Coronary artery (tissue), 2 donors: Measurements from ENCODE around the gene TMEM30A.

Source experiments
- DNase-seq: peaks from one replicate; pipeline ENCODE4 v3.0.0-alpha.2; 2017; ENCODE audit warnings: low spot score
- H3K27ac ChIP-seq, 2 donors: fragments of 200-600 bp; sonication (generic); one replicate each; pipeline ENCODE4 v1.5.1; 2016 to 2019
- H3K4me3 ChIP-seq: fragments of 200-600 bp; sonication (generic); 2 replicates; pipeline ENCODE4 v1.5.1; 2016; ENCODE audit warnings: mild to moderate bottlenecking, moderate library complexity
- TF ChIP-seq, protein P1 (sequence below): fragments of 200-600 bp; sonication (generic); IDR thresholded peaks from one replicate; pipeline ENCODE4 v1.5.1; 2019; ENCODE audit warnings: antibody characterized with exemption

Gene TMEM30A

DNA sequence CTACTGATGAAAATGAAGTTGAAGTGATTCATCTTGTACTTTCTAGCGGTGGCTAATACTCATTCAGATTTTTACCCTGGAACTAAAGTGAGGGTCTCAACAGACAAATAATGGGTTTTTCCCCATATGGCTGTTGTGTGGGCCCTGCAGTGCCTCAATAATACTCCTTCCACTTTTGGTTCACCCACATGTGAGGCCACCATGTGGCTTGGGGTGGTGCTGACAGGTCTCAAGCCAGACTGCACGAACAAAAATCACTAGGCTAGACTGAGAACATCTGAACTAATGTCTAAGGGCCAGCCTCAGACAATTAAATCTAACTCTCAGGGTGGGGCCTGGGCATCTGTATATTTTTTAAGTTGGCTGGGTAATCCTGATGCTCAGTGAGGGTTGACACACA is 70.9 kb downstream of the TMEM30A start:
- Histone ChIP-seq H3K27ac (no peak overlapping the region), H3K4me3 (no peak overlapping the region)
- DNase-seq, result no peak
- TF ChIP-seq, protein P1, sequence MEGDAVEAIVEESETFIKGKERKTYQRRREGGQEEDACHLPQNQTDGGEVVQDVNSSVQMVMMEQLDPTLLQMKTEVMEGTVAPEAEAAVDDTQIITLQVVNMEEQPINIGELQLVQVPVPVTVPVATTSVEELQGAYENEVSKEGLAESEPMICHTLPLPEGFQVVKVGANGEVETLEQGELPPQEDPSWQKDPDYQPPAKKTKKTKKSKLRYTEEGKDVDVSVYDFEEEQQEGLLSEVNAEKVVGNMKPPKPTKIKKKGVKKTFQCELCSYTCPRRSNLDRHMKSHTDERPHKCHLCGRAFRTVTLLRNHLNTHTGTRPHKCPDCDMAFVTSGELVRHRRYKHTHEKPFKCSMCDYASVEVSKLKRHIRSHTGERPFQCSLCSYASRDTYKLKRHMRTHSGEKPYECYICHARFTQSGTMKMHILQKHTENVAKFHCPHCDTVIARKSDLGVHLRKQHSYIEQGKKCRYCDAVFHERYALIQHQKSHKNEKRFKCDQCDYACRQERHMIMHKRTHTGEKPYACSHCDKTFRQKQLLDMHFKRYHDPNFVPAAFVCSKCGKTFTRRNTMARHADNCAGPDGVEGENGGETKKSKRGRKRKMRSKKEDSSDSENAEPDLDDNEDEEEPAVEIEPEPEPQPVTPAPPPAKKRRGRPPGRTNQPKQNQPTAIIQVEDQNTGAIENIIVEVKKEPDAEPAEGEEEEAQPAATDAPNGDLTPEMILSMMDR, result no peak

DNA sequence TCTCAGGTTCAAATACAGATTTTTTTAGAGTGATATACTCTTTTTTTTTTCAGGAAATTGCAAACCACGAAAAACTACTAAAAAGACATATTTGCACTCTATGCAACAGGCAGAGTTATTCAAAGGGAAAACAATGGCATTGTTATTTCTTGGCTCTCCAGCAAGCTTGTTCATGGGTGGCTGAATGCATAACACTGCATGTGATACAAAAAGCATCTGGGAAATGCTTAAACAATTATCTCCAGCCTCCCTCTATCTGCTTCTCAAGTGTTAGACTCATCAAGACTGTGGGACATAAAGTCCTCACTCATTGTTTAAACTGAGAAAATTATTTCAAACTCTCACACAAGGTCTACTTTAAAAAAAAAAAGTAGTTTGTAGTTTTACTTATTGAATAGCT is 71.5 kb downstream of the TMEM30A start:
- no peak for DNase-seq
- TF ChIP-seq, protein P1, result no peak
- Histone ChIP-seq H3K4me3 (no peak overlapping the region), H3K27ac (no peak overlapping the region)

DNA sequence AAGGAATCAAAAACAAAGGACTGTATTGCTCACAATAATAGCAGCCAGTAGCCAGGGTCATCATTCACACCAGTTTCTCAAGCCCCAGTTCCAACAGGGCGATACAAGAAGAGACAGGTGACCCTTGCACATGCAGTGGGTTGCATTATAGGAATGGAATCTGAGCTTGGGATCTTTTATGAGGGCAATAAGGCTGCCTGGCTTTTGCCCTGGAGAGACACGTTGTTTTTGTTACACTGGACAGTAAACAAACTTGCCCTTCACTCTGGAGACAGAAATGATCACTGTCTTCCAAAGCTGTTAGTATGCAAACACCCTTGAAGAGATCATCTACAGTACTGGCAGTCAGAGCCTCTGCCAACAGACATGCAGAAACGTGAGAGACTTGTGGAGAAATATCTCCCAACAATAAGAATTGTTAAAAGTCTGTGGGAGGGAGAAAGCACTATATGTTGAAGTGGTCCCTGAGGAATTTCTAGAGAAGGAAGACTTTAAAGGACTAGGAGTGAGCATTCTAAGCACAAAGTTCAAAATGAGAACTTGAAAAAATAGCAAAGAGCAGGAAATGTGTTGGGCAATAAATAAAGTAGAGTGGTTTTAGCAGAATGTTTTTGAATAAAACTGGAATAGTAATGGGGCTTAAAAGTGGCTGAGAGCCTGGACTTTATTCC is 72.5 kb downstream of the TMEM30A start:
- Histone ChIP-seq H3K27ac (no peak overlapping the region), H3K4me3 (no peak overlapping the region)
- DNase-seq, result no peak
- TF ChIP-seq, protein P1, result no peak

DNA sequence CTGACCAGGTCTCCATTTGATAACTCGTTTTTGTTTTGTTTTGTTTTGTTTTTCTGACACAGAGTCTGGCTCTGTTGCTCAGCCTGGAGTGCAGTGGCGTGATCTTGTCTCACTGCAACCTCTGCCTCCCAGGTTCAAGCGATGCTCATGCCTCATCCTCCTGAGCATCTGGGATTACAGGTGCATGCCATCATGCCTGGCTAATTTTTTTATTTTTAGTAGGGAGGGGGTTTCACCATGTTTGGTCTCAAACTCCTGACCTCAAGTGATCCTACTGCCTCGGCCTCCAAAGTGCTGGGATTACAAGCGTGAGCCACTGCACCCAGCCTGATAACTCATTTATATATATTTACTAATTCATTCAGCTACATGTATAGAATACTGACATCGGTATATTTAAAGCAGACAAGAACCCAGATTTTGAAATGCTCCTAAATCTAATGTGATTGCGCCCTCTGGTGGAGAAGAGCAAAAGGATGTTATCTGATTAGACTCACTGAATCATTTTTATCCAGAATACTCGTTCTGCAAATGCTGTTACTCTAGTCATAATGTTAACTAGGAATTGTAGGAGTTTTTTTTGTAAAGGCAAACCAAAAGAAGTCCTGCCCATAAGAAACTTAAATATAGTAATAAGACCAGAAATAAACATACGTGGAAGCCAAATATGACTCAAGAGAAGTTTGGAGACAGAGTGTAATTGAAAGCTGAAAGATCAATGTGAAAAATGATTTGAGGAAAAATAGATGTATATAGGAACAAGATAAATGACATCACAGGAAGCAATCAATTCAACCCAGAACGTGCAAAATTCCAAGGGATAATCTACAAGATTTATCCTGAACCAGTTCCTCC is 73.5 kb downstream of the TMEM30A start:
- H3K27ac ChIP-seq, result no peak overlapping the region
- H3K4me3 ChIP-seq, result no peak overlapping the region
- DNase-seq, result no peak
- TF ChIP-seq, protein P1, result peak; percentile 73

DNA sequence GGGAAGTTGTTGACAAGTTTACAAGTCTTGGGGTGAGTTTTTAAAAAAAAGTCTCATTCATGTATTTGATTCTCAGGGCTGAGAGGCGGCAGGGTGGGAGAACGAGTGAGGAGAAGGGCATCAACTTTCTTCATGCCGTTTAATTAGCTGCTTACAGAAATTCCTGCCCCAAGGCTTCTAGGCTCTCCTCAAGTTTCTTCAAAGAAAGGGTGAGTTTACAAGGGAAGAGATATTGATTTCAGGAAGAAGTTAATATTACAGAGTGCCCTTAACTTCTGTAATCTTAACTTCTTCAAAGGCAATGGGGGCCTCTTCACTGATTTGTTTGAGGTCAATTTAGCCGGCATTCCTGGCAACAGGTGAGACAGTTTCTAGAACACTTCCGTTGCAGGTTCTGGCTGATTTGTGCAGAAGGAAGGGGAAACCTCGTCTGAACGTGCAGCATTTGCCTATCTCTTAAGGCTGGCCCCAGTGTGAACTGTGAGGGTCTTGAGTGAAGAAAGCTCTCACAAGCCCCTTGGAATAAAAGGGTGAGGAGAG is 75.3 kb downstream of the TMEM30A start:
- no peak for DNase-seq
- TF ChIP-seq, protein P1, result no peak
- Histone ChIP-seq H3K27ac (peak overlapping the region in 1 of 2 donors; percentile 91), H3K4me3 (no peak overlapping the region)

DNA sequence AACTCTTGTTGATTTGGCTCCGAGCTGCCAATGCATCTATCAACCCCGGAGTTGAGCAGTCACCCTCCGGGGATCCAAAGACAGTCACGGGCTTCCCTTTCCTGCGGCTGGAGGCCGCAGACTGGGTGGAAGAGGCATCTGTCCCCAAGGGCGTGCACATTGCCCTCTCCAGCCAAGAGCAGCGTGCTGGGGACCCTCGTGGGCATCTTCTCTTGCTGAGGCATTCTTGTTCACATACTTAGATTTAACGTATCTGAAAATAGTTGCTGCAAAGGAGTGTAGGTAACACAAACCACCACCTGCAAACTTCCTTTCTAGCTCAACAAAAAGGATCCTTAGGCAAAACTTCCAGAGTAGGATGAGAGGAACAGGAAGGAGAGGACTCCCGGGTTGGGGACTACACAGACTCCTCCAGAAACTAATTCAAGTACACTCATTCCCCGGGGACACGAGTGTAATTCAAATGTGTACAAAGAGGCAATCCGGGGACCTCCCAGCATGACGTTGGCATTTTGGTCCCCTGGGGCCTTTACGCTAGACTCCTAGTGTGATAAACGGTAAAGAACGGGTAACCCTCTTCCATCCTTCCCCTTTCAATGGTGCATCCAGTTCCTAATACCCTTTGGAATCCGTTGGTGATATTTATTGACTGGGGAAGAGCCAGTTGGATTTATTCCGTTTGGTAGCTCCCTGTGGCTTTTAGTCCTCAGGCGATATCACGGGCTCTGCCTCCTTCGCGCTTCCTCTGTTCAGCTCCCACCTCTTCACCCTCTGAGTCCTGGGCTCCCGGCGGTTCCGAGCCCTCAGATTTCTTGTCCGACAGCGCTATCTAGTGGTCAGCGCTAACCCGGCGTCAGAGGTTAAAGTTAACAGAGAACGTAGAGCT is 76.1 kb downstream of the TMEM30A start:
- peak overlapping the region; percentile 53 to 91 for H3K27ac ChIP-seq
- DNase-seq, result peak; percentile 91
- H3K4me3 ChIP-seq, result peak overlapping the region; percentile 63
- TF ChIP-seq, protein P1, result peak; percentile 84
